Measurements from ENCODE around the gene GRIK1.
"Not testable (repeated sequence)": the region's sequence is repeated elsewhere in the genome, so short reads cannot be mapped to it uniquely, and the experiment has no call there.

GRIK1 gene

GRCh38 chr21:29610779-29611360 is 328.9 kb downstream of the GRIK1 start:
- DNase-seq (ENCODE audit: low read depth in 3 of 3) = no peak

- DNase-seq (ENCODE audit: low read depth in 3 of 3) = no peak
Measured at GRCh38 chr21:29606613-29607012, 333.2 kb downstream of the GRIK1 start.

- not testable (repeated sequence) for DNase-seq (ENCODE audit: low read depth in 3 of 3)
Measured at GRCh38 chr21:29605219-29605618, 334.6 kb downstream of the GRIK1 start.

GRCh38 chr21:29604076-29604475 is 335.7 kb downstream of the GRIK1 start:
- DNase-seq (ENCODE audit: low read depth in 3 of 3) = no peak

DNA sequence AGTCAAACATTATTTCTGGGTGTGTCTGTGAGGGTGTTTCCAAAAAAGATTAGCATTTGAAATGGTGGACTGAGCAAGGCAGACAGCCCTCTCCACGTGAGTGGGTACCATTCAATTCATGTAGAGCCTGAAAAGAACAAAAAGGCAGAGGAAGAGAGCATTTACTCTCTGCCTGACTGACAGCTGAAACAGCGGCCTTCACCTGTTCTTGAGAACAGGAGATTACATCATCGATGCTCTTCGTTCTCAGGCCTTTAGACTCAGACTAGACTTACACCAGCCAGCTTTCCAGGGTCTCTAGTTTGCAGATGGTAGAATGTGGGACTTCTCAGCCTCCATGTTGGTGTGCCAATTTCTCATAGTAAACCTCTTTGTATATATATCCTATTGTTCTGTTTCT is 338.7 kb downstream of the GRIK1 start:
- DNase-seq (ENCODE audit: low read depth in 3 of 3) = no peak

DNA sequence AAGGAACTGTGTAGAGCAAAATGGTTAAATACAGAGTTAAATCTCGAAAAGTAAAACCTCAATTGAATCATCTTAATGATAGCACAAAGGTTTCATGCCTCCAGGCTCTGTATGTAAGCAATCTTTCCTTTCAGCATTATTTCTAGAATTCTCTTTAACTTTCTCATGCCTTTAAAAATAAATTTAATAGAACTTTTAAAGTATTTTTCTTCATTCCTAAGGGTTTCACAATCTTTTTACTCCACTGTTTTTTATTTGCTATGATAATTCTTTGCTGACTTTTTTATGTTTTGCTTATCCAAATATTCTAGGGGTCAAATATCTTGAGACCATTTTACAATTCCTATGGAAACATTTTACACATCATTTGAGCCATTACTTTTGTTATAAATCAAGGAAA is 353.1 kb downstream of the GRIK1 start:
- no peak for DNase-seq (ENCODE audit: low read depth in 3 of 3)

DNA sequence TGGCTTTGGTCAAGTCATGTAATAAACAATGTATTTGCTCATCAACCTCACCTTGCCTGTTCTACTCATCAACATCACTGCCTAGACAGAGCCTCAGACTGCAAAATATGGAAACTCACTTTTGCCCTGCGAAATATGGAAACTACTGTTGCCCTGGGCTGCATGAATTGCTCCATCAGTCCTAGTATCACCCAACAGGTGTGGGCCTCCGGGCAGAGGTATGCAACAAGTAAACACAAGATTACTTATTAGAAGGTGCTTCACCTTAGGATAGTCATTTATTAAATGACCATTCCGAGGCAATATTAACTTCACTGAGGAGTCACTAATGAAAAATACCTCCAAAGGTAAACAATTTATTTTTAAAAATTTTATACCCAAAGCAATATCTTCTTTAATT is 354.3 kb downstream of the GRIK1 start:
- DNase-seq (ENCODE audit: low read depth in 3 of 3) = no peak

DNA sequence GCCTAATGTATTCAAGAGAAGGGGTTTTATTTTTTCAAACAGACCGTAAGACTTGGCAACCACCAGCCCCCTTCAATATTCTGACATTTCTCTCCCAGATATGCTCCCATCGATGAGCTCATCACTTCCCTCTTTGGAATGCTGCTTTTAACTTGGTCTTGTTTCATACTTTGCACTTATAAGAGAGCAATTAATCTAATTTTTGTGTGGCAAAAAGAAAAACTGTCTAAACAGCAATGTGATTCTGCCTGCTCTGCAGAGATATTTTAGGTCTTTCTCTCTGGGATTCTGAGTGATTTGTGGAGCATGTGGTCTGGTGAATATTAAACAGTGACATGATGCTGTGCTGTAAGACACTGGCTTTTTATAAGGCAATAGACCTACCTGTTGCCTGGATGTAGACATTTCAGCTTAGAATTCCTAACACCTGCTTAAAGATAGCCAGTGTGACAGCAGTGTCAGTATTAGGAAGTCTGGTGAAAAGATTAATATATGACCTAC is 356.3 kb downstream of the GRIK1 start:
- DNase-seq (ENCODE audit: low read depth in 3 of 3) = no peak

- DNase-seq (ENCODE audit: low read depth in 3 of 3) = no peak
Measured at GRCh38 chr21:29582855-29583254, 356.9 kb downstream of the GRIK1 start.

GRCh38 chr21:29581393-29581792 is 358.4 kb downstream of the GRIK1 start:
- no peak for DNase-seq (ENCODE audit: low read depth in 3 of 3)

- no peak for DNase-seq (ENCODE audit: low read depth in 3 of 3)
Measured at GRCh38 chr21:29580732-29581285, 359.0 kb downstream of the GRIK1 start.

- no peak for DNase-seq (ENCODE audit: low read depth in 3 of 3)
Measured at GRCh38 chr21:29578306-29578705, 361.5 kb downstream of the GRIK1 start.

GRCh38 chr21:29571949-29572348 is 367.8 kb downstream of the GRIK1 start:
- no peak for DNase-seq (ENCODE audit: low read depth in 3 of 3)

DNA sequence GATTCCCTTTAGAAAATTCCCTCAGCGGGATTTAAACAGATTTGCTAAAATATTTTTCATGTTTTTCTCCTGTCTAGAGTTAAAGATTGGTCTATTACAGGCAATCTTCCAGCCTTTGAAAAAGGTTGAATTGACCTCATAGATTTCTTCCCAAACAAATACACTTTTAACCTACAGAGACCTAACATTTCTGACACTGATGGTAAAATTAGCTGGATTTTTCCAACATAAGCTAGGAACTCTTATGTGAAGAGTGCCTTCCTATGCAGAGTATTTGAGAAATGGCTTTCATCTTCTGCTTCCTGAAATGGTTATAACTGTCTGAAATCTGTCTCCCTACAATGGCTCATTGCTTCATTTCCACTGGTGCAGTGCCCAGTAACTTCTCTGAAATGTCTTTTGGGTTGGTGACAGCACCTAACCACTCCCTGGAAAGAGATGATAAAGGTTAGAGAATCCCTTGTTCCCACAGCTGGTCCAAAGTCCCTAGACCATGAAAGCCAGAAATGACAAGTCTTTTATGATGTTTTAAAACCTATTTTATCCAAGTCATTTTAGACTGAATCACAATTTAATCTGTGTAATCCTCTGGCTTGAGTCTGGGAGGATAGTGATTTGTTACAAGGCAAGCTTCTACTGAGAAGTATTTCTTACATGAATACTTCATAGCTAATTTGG is 371.6 kb downstream of the GRIK1 start:
- no peak for DNase-seq (ENCODE audit: low read depth in 3 of 3)

- DNase-seq (ENCODE audit: low read depth in 3 of 3) = no peak
Measured at GRCh38 chr21:29557931-29558725, 381.7 kb downstream of the GRIK1 start.

DNA sequence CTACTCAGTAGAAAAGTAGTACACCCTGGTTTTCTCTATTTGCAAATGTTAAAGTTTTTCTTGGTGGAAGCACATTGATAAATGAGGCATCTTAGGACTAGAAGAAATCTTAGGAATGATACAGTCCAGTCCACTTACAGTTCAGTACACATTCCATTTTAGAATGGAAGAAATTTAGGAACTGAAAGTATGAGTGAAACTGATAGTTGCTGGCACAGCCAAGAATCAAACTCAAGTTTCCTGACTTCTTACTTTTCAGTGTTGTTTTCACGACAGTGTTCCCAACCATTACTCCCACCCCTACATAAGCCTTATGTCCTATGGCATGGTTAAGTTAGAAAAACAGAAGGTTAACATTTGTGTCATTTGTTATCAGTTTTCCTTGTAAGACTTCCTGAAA is 382.6 kb downstream of the GRIK1 start:
- DNase-seq (ENCODE audit: low read depth in 3 of 3) = no peak

DNA sequence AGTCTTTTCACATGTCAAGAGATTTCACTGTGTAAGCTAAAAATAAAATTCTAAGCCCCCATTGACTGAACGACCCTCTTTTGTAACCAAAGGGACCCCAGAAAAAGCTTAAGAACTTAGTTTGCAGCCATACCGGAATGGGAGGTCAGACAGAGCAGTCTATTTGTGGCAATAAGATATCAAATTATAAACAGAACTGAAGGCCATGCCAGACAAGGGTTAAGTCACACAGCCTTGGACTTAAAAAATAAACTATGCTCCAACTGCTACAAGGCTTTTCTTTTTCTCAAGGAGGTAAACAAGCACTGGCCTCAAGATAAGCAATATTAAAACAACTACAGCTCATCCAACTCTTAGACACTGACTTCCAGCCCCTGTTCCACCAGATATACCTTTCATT is 384.2 kb downstream of the GRIK1 start:
- DNase-seq (ENCODE audit: low read depth in 3 of 3) = no peak

DNA sequence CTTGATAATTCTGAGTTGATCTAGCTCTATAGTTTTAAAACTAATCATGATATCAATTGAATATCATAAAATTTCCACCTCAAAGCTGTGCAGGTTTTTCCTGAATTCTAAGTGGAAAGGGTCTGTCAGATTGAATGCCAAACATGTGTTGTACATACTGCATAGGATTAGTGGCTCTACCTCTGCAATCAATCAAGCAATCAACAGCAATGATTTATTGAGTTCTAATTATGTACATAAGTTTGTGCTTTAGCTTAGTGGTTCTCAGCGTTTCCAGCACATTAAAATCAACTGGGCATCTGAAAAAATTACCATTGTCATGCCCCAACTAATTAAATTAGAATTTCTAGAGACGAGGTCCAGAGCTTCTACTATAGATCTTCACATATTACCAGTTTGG is 389.6 kb downstream of the GRIK1 start:
- DNase-seq (ENCODE audit: low read depth in 3 of 3) = no peak

DNA sequence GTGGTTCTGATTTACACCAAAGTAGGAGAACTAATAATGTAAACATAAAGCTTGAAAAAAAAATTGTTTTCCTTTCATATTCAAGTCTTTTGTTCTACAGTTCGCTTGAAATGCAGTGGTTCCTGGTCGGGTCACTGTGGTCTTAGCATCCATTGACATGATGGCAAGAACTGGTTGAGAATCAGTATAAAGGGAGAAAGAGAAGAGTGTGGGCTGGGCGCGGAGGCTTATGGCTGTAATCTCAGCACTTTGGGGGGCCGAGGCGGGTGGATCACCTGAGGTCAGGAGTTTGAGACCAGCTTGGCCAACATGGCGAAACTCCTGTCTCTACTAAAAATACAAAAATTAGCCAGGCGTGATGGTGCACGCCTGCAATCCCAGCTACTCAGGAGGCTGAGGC is 390.2 kb downstream of the GRIK1 start:
- DNase-seq (ENCODE audit: low read depth in 3 of 3) = no peak

DNA sequence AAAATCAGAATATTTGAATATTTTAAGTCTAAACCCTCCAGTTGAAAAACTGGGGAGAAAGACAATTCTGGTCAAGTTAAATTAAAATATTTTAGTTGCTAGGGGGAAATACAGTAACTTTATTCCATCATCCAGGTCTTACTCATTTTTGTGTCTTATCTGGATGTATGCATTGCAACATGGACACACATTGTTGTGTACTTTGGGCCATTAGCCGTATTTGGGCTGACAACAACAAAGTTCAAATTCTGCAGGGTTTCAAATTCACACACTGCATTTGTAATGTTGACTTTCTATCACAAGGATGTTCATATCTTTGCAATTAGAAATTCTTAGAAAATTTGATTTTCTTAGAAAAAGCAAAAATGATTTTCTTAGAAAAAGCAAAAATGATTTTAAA is 391.8 kb downstream of the GRIK1 start:
- no peak for DNase-seq (ENCODE audit: low read depth in 3 of 3)

DNA sequence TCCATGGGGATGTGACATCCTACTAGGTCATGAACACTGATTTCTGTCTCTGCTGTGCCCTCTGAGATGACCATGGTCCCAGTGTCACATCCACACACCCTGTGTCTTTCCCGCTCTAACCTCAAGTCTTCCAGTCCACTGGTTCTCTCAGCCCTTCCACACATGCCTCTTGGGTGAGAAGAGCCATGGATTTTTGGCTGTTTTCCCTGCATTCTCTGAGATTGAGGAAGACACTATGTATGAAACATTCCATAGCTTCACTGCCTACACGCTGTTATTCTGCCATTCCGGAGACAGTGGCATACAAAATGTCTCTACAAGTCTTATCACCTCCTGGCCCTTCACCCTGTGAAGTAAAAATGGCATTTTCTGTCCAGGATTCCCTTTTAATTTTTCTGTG is 393.7 kb downstream of the GRIK1 start:
- no peak for DNase-seq (ENCODE audit: low read depth in 3 of 3)

- no peak for DNase-seq (ENCODE audit: low read depth in 3 of 3)
Measured at GRCh38 chr21:29540289-29540688, 399.5 kb downstream of the GRIK1 start.

- DNase-seq (ENCODE audit: low read depth in 3 of 3) = no peak
Measured at GRCh38 chr21:29538115-29538514, 401.7 kb downstream of the GRIK1 start.

All from stimulated activated CD4-positive, alpha-beta T cell treated with anti-CD3 and anti-CD28 coated beads, TNF-alpha, amount 100 ng/mL, for 24 hours (primary cell).